KOPT-K1 (cell line): Measurements from ENCODE around the gene GPC6.

Experiments
- H3K27ac ChIP-seq: fragments of 200-600 bp; sonication (generic); 2 replicates; pipeline ENCODE4 v1.5.1; 2016; ENCODE audit warnings: antibody characterized with exemption, mild to moderate bottlenecking, low read depth, low read length; ENCODE audit not compliant: poor library complexity, severe bottlenecking
- H3K36me3 ChIP-seq: fragments of 200-600 bp; sonication (generic); 2 replicates; pipeline ENCODE4 v1.5.1; 2017; ENCODE audit warnings: antibody characterized with exemption, mild to moderate bottlenecking, low read length, moderate library complexity; ENCODE audit not compliant: insufficient read depth
- H3K9me3 ChIP-seq: fragments of 200-600 bp; sonication (generic); 2 replicates; pipeline ENCODE4 v1.5.1; 2017; ENCODE audit warnings: antibody characterized with exemption, low read length, mild to moderate bottlenecking; ENCODE audit not compliant: insufficient read depth, poor library complexity, severe bottlenecking

GPC6 gene

GRCh38 chr13:93767180-93767916, 540.7 kb downstream of the GPC6 start:
- H3K36me3 ChIP-seq: no peaks in the 10 kb centered on the region
- no peak overlapping the region for H3K27ac ChIP-seq
- no peaks in the 10 kb centered on the region for H3K9me3 ChIP-seq

GRCh38 chr13:93767917-93768409, 541.4 kb downstream of the GPC6 start:
- Histone ChIP-seq H3K9me3 (no peaks in the 10 kb centered on the region), H3K36me3 (no peaks in the 10 kb centered on the region), H3K27ac (no peak overlapping the region)

GRCh38 chr13:93769101-93769500, 542.5 kb downstream of the GPC6 start:
- Histone ChIP-seq H3K27ac (no peak overlapping the region), H3K36me3 (no peaks in the 10 kb centered on the region), H3K9me3 (no peaks in the 10 kb centered on the region)

DNA sequence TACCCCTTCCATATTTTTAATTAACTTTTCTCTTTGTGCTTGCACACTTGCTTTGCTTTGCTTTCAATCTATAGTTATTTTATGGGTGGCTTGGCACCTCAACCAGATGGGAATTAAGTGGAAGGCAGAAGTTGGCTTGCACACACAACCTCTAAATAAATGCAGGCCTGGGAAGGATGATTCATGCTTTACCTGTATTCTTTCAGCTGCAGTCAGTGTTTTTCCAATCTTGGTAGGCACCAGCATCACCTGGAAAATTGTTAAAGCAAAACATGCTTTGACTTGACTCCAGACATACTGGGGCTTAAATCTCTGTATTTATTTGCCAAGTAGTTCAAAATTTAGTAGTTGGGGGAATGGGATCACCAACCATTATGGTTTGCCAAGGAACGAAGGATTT, 543.0 kb downstream of the GPC6 start:
- no peaks in the 10 kb centered on the region for H3K36me3 ChIP-seq
- H3K27ac ChIP-seq: no peak overlapping the region
- no peaks in the 10 kb centered on the region for H3K9me3 ChIP-seq

DNA sequence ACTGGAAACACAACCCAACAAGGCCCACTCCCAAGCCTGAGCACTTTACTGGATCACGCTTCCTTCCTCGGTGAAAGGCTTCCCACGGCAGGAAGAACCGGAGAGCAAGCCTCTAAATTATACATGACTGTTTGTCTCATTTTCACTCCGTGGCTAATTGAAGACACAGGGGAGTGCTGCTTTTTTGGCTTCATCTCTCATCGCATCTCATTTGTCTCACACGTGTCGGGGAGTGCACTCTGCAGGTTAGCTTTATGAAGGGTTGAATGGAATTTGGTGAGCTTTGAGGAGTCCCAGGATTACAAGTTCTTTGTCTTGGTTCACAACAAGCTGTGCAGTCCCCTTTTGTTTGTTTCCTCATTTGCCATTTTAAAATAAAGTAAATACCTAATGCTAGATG, 544.6 kb downstream of the GPC6 start:
- no peak overlapping the region for H3K27ac ChIP-seq
- no peaks in the 10 kb centered on the region for H3K9me3 ChIP-seq
- H3K36me3 ChIP-seq: no peaks in the 10 kb centered on the region

GRCh38 chr13:93771782-93772181, 545.2 kb downstream of the GPC6 start:
- H3K36me3 ChIP-seq: no peaks in the 10 kb centered on the region
- no peak overlapping the region for H3K27ac ChIP-seq
- H3K9me3 ChIP-seq: no peaks in the 10 kb centered on the region

DNA sequence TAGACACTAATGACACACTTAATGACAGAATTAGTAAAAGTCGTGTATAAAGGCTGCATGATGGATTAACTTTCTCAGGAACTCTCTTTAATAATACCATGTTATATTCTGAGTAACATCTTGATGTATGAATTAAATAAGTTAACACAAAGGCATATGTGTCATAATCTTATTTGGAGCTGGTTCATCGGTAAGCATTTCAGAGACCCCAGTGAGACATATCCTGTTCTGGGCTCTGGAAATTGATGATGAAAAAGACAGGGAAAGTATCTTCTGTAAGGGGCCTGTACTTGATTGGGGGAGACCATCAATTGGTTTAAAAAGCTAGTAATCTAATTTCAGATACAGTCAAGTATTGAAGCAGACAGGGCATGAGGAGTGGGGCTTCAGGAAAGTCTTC, 547.9 kb downstream of the GPC6 start:
- Histone ChIP-seq H3K27ac (no peak overlapping the region), H3K9me3 (no peaks in the 10 kb centered on the region)

DNA sequence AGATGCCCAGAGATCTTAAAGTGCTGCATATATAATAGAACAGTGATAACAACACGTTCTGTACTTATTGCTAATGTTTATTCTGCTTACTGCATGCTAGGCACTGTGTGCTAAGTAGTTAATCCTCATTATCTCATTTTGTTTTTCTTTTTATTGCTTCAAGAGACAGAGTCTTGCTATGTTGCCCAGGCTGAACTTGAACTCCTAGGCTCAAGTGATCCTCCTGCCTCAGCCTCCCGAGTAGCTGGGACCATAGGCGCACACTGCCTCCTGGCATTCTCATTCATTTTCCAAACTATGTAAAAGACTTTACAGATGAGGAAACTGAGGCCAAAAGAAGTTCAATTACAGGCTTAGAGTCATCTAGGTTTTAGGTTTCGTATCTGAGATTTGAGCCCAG, 548.4 kb downstream of the GPC6 start:
- no peaks in the 10 kb centered on the region for H3K36me3 ChIP-seq
- no peak overlapping the region for H3K27ac ChIP-seq

More for the DNA sequence above, 547.9 kb downstream of the GPC6 start:
- H3K36me3 ChIP-seq: no peaks in the 10 kb centered on the region

GRCh38 chr13:93775507-93776108, 549.0 kb downstream of the GPC6 start:
- H3K9me3 ChIP-seq: no peaks in the 10 kb centered on the region
- H3K27ac ChIP-seq: no peak overlapping the region
- no peaks in the 10 kb centered on the region for H3K36me3 ChIP-seq

More for the DNA sequence above, 548.4 kb downstream of the GPC6 start:
- no peaks in the 10 kb centered on the region for H3K9me3 ChIP-seq

GRCh38 chr13:93776936-93777335, 550.3 kb downstream of the GPC6 start:
- Histone ChIP-seq H3K27ac (no peak overlapping the region), H3K36me3 (no peaks in the 10 kb centered on the region)

GRCh38 chr13:93777504-93777903, 550.9 kb downstream of the GPC6 start:
- H3K27ac ChIP-seq: no peak overlapping the region
- H3K36me3 ChIP-seq: no peaks in the 10 kb centered on the region

More at GRCh38 chr13:93776936-93777335, 550.3 kb downstream of the GPC6 start:
- no peaks in the 10 kb centered on the region for H3K9me3 ChIP-seq

GRCh38 chr13:93778548-93778947, 551.9 kb downstream of the GPC6 start:
- Histone ChIP-seq H3K27ac (no peak overlapping the region), H3K36me3 (no peaks in the 10 kb centered on the region), H3K9me3 (no peaks in the 10 kb centered on the region)

More at GRCh38 chr13:93777504-93777903, 550.9 kb downstream of the GPC6 start:
- H3K9me3 ChIP-seq: no peaks in the 10 kb centered on the region

DNA sequence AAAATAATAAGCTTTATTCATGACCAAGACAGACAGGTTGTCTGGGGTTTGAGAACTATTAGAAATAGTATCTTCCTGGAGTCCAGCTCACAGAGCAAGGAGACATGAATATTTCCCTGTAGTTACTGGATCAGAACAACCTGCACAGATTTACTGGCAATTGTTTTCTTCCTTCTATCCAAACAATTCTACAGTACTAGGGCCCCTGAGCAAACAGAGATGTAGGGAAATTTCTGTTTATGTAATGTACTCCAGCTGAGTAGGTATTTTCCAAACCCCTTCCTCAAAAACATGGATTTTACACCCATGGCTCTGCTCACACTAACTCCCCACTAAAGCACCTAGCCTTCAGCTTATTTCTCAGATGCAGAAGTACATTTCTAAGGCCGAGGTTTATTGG, 557.6 kb downstream of the GPC6 start:
- no peaks in the 10 kb centered on the region for H3K9me3 ChIP-seq
- no peaks in the 10 kb centered on the region for H3K36me3 ChIP-seq
- no peak overlapping the region for H3K27ac ChIP-seq

GRCh38 chr13:93786846-93787489, 560.4 kb downstream of the GPC6 start:
- Histone ChIP-seq H3K36me3 (no peaks in the 10 kb centered on the region), H3K9me3 (no peaks in the 10 kb centered on the region), H3K27ac (no peak overlapping the region)

GRCh38 chr13:93788456-93788855, 561.8 kb downstream of the GPC6 start:
- H3K9me3 ChIP-seq: no peaks in the 10 kb centered on the region
- H3K27ac ChIP-seq: no peak overlapping the region

More at GRCh38 chr13:93788456-93788855, 561.8 kb downstream of the GPC6 start:
- H3K36me3 ChIP-seq: no peaks in the 10 kb centered on the region
